Measurements from ENCODE around the gene KLF12. TPM values are rescaled to one million over a fixed set of nuclear protein-coding genes. Genes with fewer than 3 reads are reported as not detected.

Gene KLF12
- total and polyA plus RNA-seq, 2 donors (not counting 1 experiment from before 2014, with no cell fraction given): 11.4 to 18.2 TPM

GRCh38 chr13:74132776-74133656 is 1.2 kb downstream of the KLF12 start:
- H3K36me3 ChIP-seq (ENCODE audit: control insufficient read depth, insufficient read depth, low read length): no peaks in the 10 kb centered on the region
- no peaks in the 10 kb centered on the region for H4K20me1 ChIP-seq (ENCODE audit: control insufficient read depth, extremely low read depth, insufficient read depth, low read length)
- DNase-seq (ENCODE audit: low read depth in 2 of 2): peak; percentile 68 to 71
- H3K4me2 ChIP-seq (ENCODE audit: extremely low read depth, insufficient read depth, low read length): peak overlapping the region; percentile 96
- H3K79me2 ChIP-seq (ENCODE audit: control insufficient read depth, insufficient read depth, low read length): peaks cover 54% of the 10 kb centered on the region
- no peaks in the 10 kb centered on the region for H3K27me3 ChIP-seq (ENCODE audit: control insufficient read depth, insufficient read depth, low read length)
- H3K4me1 ChIP-seq (ENCODE audit: control insufficient read depth, extremely low read depth, insufficient read depth, low read length): peaks cover 24% of the 10 kb centered on the region
- peak overlapping the region; percentile 50 for H3K9ac ChIP-seq (ENCODE audit: insufficient read depth, low read length)
- peak overlapping the region; percentile 43 for H2AFZ ChIP-seq (ENCODE audit: low read length)
- H3K4me3 ChIP-seq (replicated peaks in 1 of 4; ENCODE audit: control extremely low read depth in 1 of 4, insufficient read depth in 1 of 4, low read depth in 3 of 4, low read length in 4 of 4): peak overlapping the region; percentile 82 to 96 (median 91)
- no peaks in the 10 kb centered on the region for H3K9me3 ChIP-seq (ENCODE audit: control insufficient read depth, insufficient read depth, low read depth, low read length)
- peak overlapping the region; percentile 85 for H3K27ac ChIP-seq (ENCODE audit: insufficient read depth, low read length)
- TF ChIP-seq, protein P1, sequence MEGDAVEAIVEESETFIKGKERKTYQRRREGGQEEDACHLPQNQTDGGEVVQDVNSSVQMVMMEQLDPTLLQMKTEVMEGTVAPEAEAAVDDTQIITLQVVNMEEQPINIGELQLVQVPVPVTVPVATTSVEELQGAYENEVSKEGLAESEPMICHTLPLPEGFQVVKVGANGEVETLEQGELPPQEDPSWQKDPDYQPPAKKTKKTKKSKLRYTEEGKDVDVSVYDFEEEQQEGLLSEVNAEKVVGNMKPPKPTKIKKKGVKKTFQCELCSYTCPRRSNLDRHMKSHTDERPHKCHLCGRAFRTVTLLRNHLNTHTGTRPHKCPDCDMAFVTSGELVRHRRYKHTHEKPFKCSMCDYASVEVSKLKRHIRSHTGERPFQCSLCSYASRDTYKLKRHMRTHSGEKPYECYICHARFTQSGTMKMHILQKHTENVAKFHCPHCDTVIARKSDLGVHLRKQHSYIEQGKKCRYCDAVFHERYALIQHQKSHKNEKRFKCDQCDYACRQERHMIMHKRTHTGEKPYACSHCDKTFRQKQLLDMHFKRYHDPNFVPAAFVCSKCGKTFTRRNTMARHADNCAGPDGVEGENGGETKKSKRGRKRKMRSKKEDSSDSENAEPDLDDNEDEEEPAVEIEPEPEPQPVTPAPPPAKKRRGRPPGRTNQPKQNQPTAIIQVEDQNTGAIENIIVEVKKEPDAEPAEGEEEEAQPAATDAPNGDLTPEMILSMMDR (conservative IDR thresholded peaks at IDR 0.05 in 1 of 2, IDR thresholded peaks at IDR 0.05 in 1 of 2; ENCODE audit: low read depth in 1 of 2, low read length in 2 of 2): no peak
- TF ChIP-seq EZH2 (IDR thresholded peaks at IDR 0.05; ENCODE audit: low read length, missing control alignments): no peak

DNA sequence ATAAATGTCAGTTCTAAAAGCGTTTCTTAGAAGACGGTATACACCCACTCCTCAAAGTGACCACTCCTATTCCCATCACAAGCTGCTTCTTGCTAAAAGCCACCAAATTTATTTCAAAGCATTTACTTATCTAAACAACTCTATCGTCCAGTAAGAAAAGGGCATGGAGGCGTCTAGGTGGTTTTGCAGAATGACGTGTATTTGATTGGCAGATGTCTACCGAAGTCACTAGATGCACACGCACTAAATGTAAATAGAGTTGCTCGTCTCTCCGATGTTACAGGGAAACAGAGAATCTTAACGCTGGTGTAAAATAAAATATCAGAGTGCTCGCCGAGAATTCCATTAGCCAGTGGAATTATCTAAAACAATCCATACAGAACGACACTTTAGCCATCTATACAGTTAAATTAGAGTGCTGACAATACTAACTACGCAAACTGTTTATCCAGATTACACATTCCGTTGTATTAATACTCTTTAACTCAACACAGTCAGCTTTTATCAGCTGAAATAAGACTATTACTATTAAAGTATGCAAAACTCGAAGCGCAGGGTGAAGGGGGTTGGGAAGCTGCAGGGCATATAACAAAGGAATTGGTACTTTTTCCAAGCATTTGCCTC is 1.9 kb downstream of the KLF12 start:
- Histone ChIP-seq H3K9me3 (ENCODE audit: control insufficient read depth, insufficient read depth, low read depth, low read length) (no peaks in the 10 kb centered on the region), H4K20me1 (ENCODE audit: control insufficient read depth, extremely low read depth, insufficient read depth, low read length) (no peaks in the 10 kb centered on the region), H3K4me1 (ENCODE audit: control insufficient read depth, extremely low read depth, insufficient read depth, low read length) (peaks cover 25% of the 10 kb centered on the region), H3K4me3 (replicated peaks in 1 of 4; ENCODE audit: control extremely low read depth in 1 of 4, insufficient read depth in 1 of 4, low read depth in 3 of 4, low read length in 4 of 4) (peak overlapping the region; percentile 82 to 96 (median 91)), H3K36me3 (ENCODE audit: control insufficient read depth, insufficient read depth, low read length) (no peaks in the 10 kb centered on the region), H3K4me2 (ENCODE audit: extremely low read depth, insufficient read depth, low read length) (peak overlapping the region; percentile 96), H3K27ac (ENCODE audit: insufficient read depth, low read length) (peak overlapping the region; percentile 85), H3K79me2 (ENCODE audit: control insufficient read depth, insufficient read depth, low read length) (peaks cover 59% of the 10 kb centered on the region), H2AFZ (ENCODE audit: low read length) (peak overlapping the region; percentile 43), H3K27me3 (ENCODE audit: control insufficient read depth, insufficient read depth, low read length) (no peaks in the 10 kb centered on the region), H3K9ac (ENCODE audit: insufficient read depth, low read length) (peak overlapping the region; percentile 39)
- DNase-seq (ENCODE audit: low read depth in 2 of 2): peak; percentile 34 to 52
- TF ChIP-seq EZH2 (IDR thresholded peaks at IDR 0.05; ENCODE audit: low read length, missing control alignments): no peak
- TF ChIP-seq, protein P1 (conservative IDR thresholded peaks at IDR 0.05 in 1 of 2, IDR thresholded peaks at IDR 0.05 in 1 of 2; ENCODE audit: low read depth in 1 of 2, low read length in 2 of 2): no peak

DNA sequence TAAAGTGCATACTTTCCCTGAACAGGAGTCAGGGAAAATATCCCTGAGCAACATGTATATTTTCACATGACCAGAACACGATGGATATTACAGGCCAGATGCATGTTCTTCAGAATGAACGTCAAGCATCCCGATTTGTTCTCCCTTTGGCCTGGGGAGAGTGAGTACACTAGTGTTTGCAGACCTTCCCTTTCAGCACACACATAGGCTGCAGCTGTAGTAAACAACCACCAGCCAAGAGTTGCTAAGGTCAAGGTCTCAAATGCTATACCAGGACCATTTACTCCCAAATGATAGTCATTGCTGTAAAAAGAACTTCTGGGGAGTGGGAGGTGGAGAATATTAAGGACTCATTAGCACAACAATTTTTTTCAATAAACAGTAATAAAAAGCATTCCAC is 3.0 kb downstream of the KLF12 start:
- Histone ChIP-seq H3K79me2 (ENCODE audit: control insufficient read depth, insufficient read depth, low read length) (peaks cover 64% of the 10 kb centered on the region), H3K27me3 (ENCODE audit: control insufficient read depth, insufficient read depth, low read length) (no peaks in the 10 kb centered on the region), H3K36me3 (ENCODE audit: control insufficient read depth, insufficient read depth, low read length) (no peaks in the 10 kb centered on the region), H3K9me3 (ENCODE audit: control insufficient read depth, insufficient read depth, low read depth, low read length) (no peaks in the 10 kb centered on the region), H3K4me2 (ENCODE audit: extremely low read depth, insufficient read depth, low read length) (peak overlapping the region; percentile 96), H3K27ac (ENCODE audit: insufficient read depth, low read length) (peak overlapping the region; percentile 25), H3K4me3 (replicated peaks in 1 of 4; ENCODE audit: control extremely low read depth in 1 of 4, insufficient read depth in 1 of 4, low read depth in 3 of 4, low read length in 4 of 4) (peak overlapping the region in 2 of 4 experiments; percentile 82 to 90), H2AFZ (ENCODE audit: low read length) (no peak overlapping the region), H4K20me1 (ENCODE audit: control insufficient read depth, extremely low read depth, insufficient read depth, low read length) (no peaks in the 10 kb centered on the region), H3K4me1 (ENCODE audit: control insufficient read depth, extremely low read depth, insufficient read depth, low read length) (peaks cover 25% of the 10 kb centered on the region), H3K9ac (ENCODE audit: insufficient read depth, low read length) (no peak overlapping the region)
- TF ChIP-seq, protein P1 (conservative IDR thresholded peaks at IDR 0.05 in 1 of 2, IDR thresholded peaks at IDR 0.05 in 1 of 2; ENCODE audit: low read depth in 1 of 2, low read length in 2 of 2): no peak
- TF ChIP-seq EZH2 (IDR thresholded peaks at IDR 0.05; ENCODE audit: low read length, missing control alignments): no peak
- DNase-seq (ENCODE audit: low read depth in 2 of 2): peak in 1 of 2 donors; percentile 44
